MCF 10A (cell line): Measurements from ENCODE around the gene RPS24. TPM values are rescaled to one million over a fixed set of nuclear protein-coding genes. Genes with fewer than 3 reads are reported as not detected.

Experiments used
- BruUV-seq: library from RNA; stranded (reverse); fragments of 400-500 nt; replicated peaks from 2 replicates; lab custom pipeline; 2021; lab: Mats Ljungman, UMichigan
- CTCF ChIA-PET: fragments of 300-600 bp; sonication (Branson Sonifier 250); formaldehyde crosslinking; extraction: SDS; loops from one replicate; lab custom pipeline; 2021; ENCODE audit warnings: antibody characterized with exemption, inconsistent platforms; lab: Yijun Ruan, JAX
- POLR2A ChIA-PET: fragments of 300-600, 350-650 bp; sonication (Branson Sonifier 250); formaldehyde crosslinking; extraction: SDS; loops from one replicate; lab custom pipeline; 2020; ENCODE audit warnings: antibody characterized with exemption, inconsistent platforms; lab: Yijun Ruan, JAX
- DNase-seq: peaks from one replicate; pipeline ENCODE4 v3.0.0-alpha.2; 2018; ENCODE audit not compliant: unreplicated experiment
- H3K27ac Mint-ChIP-seq: one replicate; pipeline ENCODE4 v1.8.0; 2022; ENCODE audit warnings: mild to moderate bottlenecking, low read depth, mixed read lengths; ENCODE audit not compliant: unreplicated experiment
- H3K27me3 Mint-ChIP-seq: one replicate; pipeline ENCODE4 v1.8.0; 2022; ENCODE audit warnings: mixed read lengths; ENCODE audit not compliant: insufficient read depth, unreplicated experiment
- H3K36me3 Mint-ChIP-seq: one replicate; pipeline ENCODE4 v1.8.0; 2022; ENCODE audit warnings: mild to moderate bottlenecking, moderate library complexity, mixed read lengths; ENCODE audit not compliant: insufficient read depth, unreplicated experiment
- H3K4me1 Mint-ChIP-seq: one replicate; pipeline ENCODE4 v1.8.0; 2022; ENCODE audit warnings: mixed read lengths; ENCODE audit not compliant: insufficient read depth, unreplicated experiment
- H3K4me3 Mint-ChIP-seq: one replicate; pipeline ENCODE4 v1.8.0; 2022; ENCODE audit warnings: mild to moderate bottlenecking, moderate library complexity, mixed read lengths; ENCODE audit not compliant: unreplicated experiment
- H3K9me3 Mint-ChIP-seq: one replicate; pipeline ENCODE4 v1.8.0; 2022; ENCODE audit warnings: mixed read lengths; ENCODE audit not compliant: unreplicated experiment
- CTCF ChIP-seq: fragments of 200-600 bp; IDR thresholded peaks from one replicate; pipeline ENCODE4 v1.8.0; 2022; ENCODE audit warnings: antibody characterized with exemption, mild to moderate bottlenecking; ENCODE audit not compliant: unreplicated experiment
- intact Hi-C: fragments of 100-400 bp; cut with micrococcal nuclease; formaldehyde crosslinking; loops from 2 replicates; pipeline ENCODE4 v1.14.1; 2022
- total RNA-seq: library from RNA; stranded (reverse); gene quantifications from 2 replicates; pipeline ENCODE4 v1.2.3, GENCODE V29; 2022

Gene RPS24
- total RNA-seq, 1 experiment from 2014 or later = 2,288 TPM

DNA sequence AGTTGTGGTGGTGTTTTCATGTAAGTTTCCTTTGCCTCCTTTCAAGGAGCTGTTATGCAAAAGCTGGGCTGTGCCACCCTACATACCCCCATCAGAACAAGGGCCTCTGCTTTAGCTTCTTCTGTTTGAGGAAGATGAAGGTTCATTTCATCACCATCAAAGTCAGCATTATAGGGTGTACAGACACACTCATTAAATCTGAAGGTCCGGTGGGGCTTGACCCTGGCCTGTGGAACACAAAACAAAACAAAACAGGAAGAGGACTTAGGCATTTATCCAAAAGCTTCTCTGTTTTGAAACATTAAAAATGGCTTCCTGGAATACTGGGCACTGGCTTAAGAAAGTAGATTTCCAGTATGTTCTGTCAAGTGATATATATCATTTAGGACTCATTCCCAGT, 20.1 kb upstream of the RPS24 start:
- POLR2A ChIA-PET = interaction anchor here (0.7 kb wide), 1 partner anchor 8 kb away, joined by 4 read pairs; no protein-coding TSS in a partner anchor
- no peak for TF ChIP-seq CTCF
- Mint-ChIP-seq H3K4me3 (no peak overlapping the region), H3K4me1 (no peaks in the 10 kb centered on the region), H3K9me3 (no peaks in the 10 kb centered on the region), H3K27me3 (no peaks in the 10 kb centered on the region), H3K27ac (no peak overlapping the region), H3K36me3 (peaks cover 100% of the 10 kb centered on the region)
- no TSS peak for BruUV-seq
- intact Hi-C loops = no loop called here
- no peak for DNase-seq
- CTCF ChIA-PET = interaction anchor here (0.7 kb wide), 1 partner anchor 167 kb away, joined by 3 read pairs; no protein-coding TSS in a partner anchor

DNA sequence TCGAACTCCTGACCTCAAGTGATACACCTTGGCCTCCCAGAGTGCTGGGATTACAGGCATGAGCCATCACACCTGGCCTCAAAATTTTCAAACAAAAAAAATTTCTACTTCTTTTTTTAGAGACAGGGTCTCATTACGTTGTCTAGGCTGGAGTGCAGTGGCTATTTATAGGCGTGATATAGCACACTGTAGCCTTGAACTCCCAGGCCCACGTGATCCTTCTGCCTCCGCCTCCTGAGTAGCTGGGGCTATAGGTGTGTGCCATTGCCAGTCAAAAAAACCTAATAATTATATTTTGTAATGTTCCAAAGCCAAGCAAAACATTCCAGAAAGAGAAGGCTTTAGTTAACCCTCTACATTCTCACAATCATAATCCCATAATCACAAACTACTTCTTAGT, 18.1 kb upstream of the RPS24 start:
- H3K4me1 Mint-ChIP-seq = no peaks in the 10 kb centered on the region
- ChIA-PET POLR2A (interaction anchor here (0.6 to 1.0 kb wide), 3 partner anchors 10 to 236 kb away, joined by 3 to 4 read pairs (median 3); no protein-coding TSS in a partner anchor), CTCF (interaction anchor here (0.6 kb wide), 1 partner anchor 409 kb away, joined by 4 read pairs; no protein-coding TSS in a partner anchor)
- no peaks in the 10 kb centered on the region for H3K27me3 Mint-ChIP-seq
- no peaks in the 10 kb centered on the region for H3K9me3 Mint-ChIP-seq
- no peak overlapping the region for H3K4me3 Mint-ChIP-seq
- H3K36me3 Mint-ChIP-seq = peaks cover 100% of the 10 kb centered on the region
- intact Hi-C loops = no loop called here
- no peak for TF ChIP-seq CTCF
- H3K27ac Mint-ChIP-seq = no peak overlapping the region
- no TSS peak for BruUV-seq
- no peak for DNase-seq

DNA sequence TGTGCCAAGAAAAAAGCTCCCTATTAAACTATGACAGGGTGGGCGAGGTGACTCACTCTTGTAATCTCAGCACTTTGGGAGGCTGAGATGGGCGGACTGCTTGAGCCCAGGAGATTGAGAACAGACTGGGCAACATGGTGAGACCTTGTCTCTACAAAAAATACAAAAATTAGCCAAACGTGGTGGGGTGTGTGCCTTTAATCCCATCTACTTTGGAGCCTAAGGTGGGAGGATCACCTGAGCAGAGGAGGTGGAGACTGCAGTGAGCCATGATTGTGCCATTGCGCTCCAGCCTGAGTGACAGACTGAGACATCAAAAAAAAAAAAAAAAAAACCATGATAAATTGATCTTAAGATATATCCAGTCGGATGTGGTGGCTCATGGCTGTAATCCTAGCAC, 15.8 kb upstream of the RPS24 start:
- no peak overlapping the region for H3K4me3 Mint-ChIP-seq
- CTCF ChIA-PET = interaction anchor here (2.1 kb wide), 1 partner anchor 11 kb away, joined by 8 read pairs; the partner anchor contains the start of gene POLR3A
- no peak overlapping the region for H3K27ac Mint-ChIP-seq
- no TSS peak for BruUV-seq
- no peaks in the 10 kb centered on the region for H3K9me3 Mint-ChIP-seq
- H3K27me3 Mint-ChIP-seq = no peaks in the 10 kb centered on the region
- H3K4me1 Mint-ChIP-seq = no peaks in the 10 kb centered on the region
- no peak for DNase-seq
- POLR2A ChIA-PET = no interaction called here
- intact Hi-C loops = no loop called here
- H3K36me3 Mint-ChIP-seq = peaks cover 100% of the 10 kb centered on the region
- no peak for TF ChIP-seq CTCF

GRCh38 chr10:78019264-78019663, 14.4 kb upstream of the RPS24 start:
- Mint-ChIP-seq H3K4me3 (no peak overlapping the region), H3K27ac (no peak overlapping the region), H3K4me1 (no peaks in the 10 kb centered on the region), H3K36me3 (peaks cover 100% of the 10 kb centered on the region), H3K9me3 (no peaks in the 10 kb centered on the region), H3K27me3 (no peaks in the 10 kb centered on the region)
- DNase-seq = no peak
- CTCF ChIA-PET = interaction anchor here (0.6 to 2.1 kb wide), 2 partner anchors 10 to 187 kb away, joined by 3 to 8 read pairs; partner anchors contain the start of gene POLR3A
- no peak for TF ChIP-seq CTCF
- intact Hi-C loops = no loop called here
- POLR2A ChIA-PET = interaction anchor here (1.1 kb wide), 1 partner anchor 157 kb away, joined by 3 read pairs; no protein-coding TSS in a partner anchor
- no TSS peak for BruUV-seq
